HG02623 (cell line): ENCODE data around the gene MPZL1.

Experiments used
- ATAC-seq: cut with Tn5 transposase; IDR thresholded peaks from one replicate; pipeline ENCODE4 v1.9.1; 2021; ENCODE audit warnings: moderate library complexity; ENCODE audit not compliant: unreplicated experiment

The MPZL1 gene

GRCh38 chr1:167776151-167776550 lies 54.4 kb downstream of the MPZL1 start:
- ATAC-seq: no peak

GRCh38 chr1:167776616-167777268 lies 55.0 kb downstream of the MPZL1 start:
- ATAC-seq: no peak

GRCh38 chr1:167777269-167777650 lies 55.5 kb downstream of the MPZL1 start:
- no peak for ATAC-seq

GRCh38 chr1:167781558-167781957 lies 59.8 kb downstream of the MPZL1 start:
- no peak for ATAC-seq

- no peak for ATAC-seq
Measured at GRCh38 chr1:167782946-167783345, 61.2 kb downstream of the MPZL1 start.

GRCh38 chr1:167784876-167785550 lies 63.2 kb downstream of the MPZL1 start:
- no peak for ATAC-seq

GRCh38 chr1:167786502-167786901 lies 64.7 kb downstream of the MPZL1 start:
- ATAC-seq: no peak

- no peak for ATAC-seq
Measured at GRCh38 chr1:167789501-167789900, 67.7 kb downstream of the MPZL1 start.

GRCh38 chr1:167790117-167790516 lies 68.3 kb downstream of the MPZL1 start:
- no peak for ATAC-seq

- ATAC-seq: no peak
Measured at GRCh38 chr1:167791281-167792187, 69.8 kb downstream of the MPZL1 start.

GRCh38 chr1:167792188-167792565 lies 70.4 kb downstream of the MPZL1 start:
- no peak for ATAC-seq

- no peak for ATAC-seq
Measured at GRCh38 chr1:167794043-167794442, 72.3 kb downstream of the MPZL1 start.

GRCh38 chr1:167795810-167796740 lies 74.3 kb downstream of the MPZL1 start:
- no peak for ATAC-seq

- no peak for ATAC-seq
Measured at GRCh38 chr1:167797015-167797414, 75.2 kb downstream of the MPZL1 start.

- no peak for ATAC-seq
Measured at GRCh38 chr1:167798952-167799351, 77.2 kb downstream of the MPZL1 start.

- no peak for ATAC-seq
Measured at GRCh38 chr1:167799747-167800146, 78.0 kb downstream of the MPZL1 start.

GRCh38 chr1:167800251-167800650 lies 78.5 kb downstream of the MPZL1 start:
- ATAC-seq: no peak

- no peak for ATAC-seq
Measured at GRCh38 chr1:167802235-167802634, 80.5 kb downstream of the MPZL1 start.

- peak; percentile 82 for ATAC-seq
Measured at GRCh38 chr1:167803358-167804207, 81.8 kb downstream of the MPZL1 start.

GRCh38 chr1:167805041-167805556 lies 83.3 kb downstream of the MPZL1 start:
- no peak for ATAC-seq
